ENCODE measurements around the gene SLC9A9. TPM values are rescaled to one million over a fixed set of nuclear protein-coding genes. Genes with fewer than 3 reads are reported as not detected.

The SLC9A9 gene
- total and polyA plus RNA-seq, 8 donors = 0.58 to 29.7 (median 14.0) TPM

DNA sequence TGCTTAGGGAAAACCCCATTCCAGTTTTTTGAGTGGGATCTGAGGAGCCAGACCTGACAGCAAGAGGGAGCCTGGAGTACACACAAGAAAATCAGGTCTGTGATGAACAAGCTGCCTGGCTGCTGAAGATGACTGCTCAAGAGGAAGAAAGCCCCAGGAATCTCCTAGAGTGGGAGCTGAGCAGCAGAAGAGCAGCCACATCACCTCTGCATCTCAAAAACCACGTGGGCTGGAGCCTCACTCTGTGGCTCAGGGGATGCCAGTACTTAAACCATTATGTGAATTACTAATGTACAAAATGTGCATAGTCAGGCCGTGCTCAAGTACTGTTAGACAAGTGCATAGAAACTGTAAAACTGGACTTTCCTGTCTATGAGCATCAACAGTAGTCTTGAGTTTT, 52.4 kb downstream of the SLC9A9 start:
- H3K4me3 ChIP-seq = no peak overlapping the region
- DNase-seq = no peak
- no peaks in the 10 kb centered on the region for H3K36me3 ChIP-seq
- no peaks in the 10 kb centered on the region for H3K27me3 ChIP-seq
- intact Hi-C loops (cut with DNase I; ENCODE audit: low total_unique reads) = no loop called here
- no peak overlapping the region for H3K27ac ChIP-seq
- WGBS, 5 donors = 17 to 67% (median 24%) methylated on average over 2 of the region's 2 CpGs
- peaks cover 0 to 13% (median 0%) of the 10 kb centered on the region in 4 donors for H3K9me3 ChIP-seq
- peaks cover 0 to 11% (median 4%) of the 10 kb centered on the region in 4 donors for H3K4me1 ChIP-seq
- no peak for TF ChIP-seq POLR2AphosphoS5 (IDR thresholded peaks at IDR 0.05)
- no peak for TF ChIP-seq CTCF (IDR thresholded peaks at IDR 0.05)

DNA sequence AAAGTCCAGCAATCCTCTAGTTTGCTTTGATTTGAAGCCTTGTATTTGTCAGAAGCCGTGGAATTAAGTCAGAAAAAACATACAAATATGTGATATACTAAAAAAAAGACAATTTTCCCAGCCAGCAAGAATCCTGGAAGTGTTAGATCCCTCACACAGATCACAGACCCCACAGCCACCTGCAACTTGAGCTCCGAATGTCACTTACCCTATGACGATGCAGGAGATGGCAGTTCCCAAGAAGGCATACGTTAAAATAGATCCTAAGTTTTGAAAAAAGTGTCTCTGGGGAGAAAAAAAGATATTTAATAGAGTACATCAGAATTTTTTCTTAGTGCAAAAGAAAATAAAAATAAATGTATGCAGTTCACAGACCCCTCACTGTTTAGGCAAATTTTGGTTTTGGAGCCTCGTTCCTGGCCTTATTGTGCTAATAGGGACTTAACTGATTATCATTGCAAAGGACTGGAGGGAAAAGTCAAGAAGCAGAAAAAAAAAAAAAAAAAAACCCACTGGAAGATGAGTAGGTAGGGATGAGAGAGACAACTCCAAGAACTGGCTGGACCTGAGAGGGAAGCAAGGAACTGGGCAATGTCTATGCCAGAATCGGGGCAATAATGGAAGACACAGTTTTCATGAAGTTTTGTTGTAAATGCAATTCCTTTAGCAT, 53.3 kb downstream of the SLC9A9 start:
- Histone ChIP-seq H3K36me3 (no peaks in the 10 kb centered on the region), H3K9me3 (peaks cover 0 to 13% (median 0%) of the 10 kb centered on the region in 4 donors), H3K4me3 (no peak overlapping the region), H3K27me3 (no peaks in the 10 kb centered on the region), H3K27ac (no peak overlapping the region), H3K4me1 (peaks cover 0 to 11% (median 4%) of the 10 kb centered on the region in 4 donors)
- intact Hi-C loops (cut with DNase I; ENCODE audit: low total_unique reads) = no loop called here
- 67 to 88% (median 79%) methylated on average over 6 of the region's 6 CpGs for WGBS, 5 donors
- no peak for TF ChIP-seq POLR2A (IDR thresholded peaks at IDR 0.05)
- no peak for TF ChIP-seq EP300 (IDR thresholded peaks at IDR 0.05)
- TF ChIP-seq POLR2AphosphoS5 (IDR thresholded peaks at IDR 0.05) = no peak
- TF ChIP-seq CTCF (IDR thresholded peaks at IDR 0.05) = no peak
- no peak for DNase-seq

DNA sequence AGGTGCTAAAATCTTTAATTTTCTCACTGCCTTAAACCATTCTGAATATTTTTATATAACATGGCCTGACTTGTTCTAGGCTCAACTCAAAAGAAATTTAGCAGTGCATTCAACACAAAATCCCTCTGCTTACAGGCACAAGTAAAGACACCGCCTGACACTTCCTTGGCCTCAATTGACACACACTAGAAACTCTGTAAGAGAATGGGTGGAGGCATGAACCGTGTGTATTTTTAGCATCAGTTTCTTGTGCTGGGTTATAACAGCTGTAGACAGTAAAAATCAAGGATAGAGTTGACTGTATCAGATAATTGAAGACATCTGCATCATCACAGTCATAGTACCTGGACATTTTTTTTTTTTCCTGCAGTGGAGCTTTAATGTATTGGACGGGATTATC, 54.3 kb downstream of the SLC9A9 start:
- peak in 1 of 2 donors; percentile 35 for DNase-seq
- Histone ChIP-seq H3K36me3 (no peaks in the 10 kb centered on the region), H3K27ac (peak overlapping the region in 1 of 5 donors; percentile 3), H3K9me3 (peaks cover 0 to 13% (median 0%) of the 10 kb centered on the region in 4 donors), H3K4me1 (peaks cover 0 to 11% (median 4%) of the 10 kb centered on the region in 4 donors), H3K27me3 (no peaks in the 10 kb centered on the region), H3K4me3 (no peak overlapping the region)
- WGBS, 5 donors = 64 to 82% (median 76%) methylated on average over 3 of the region's 3 CpGs
- intact Hi-C loops (cut with DNase I; ENCODE audit: low total_unique reads) = no loop called here
- TF ChIP-seq EP300 (IDR thresholded peaks at IDR 0.05) (no peak), POLR2AphosphoS5 (IDR thresholded peaks at IDR 0.05) (no peak), POLR2A (IDR thresholded peaks at IDR 0.05) (no peak), CTCF (IDR thresholded peaks at IDR 0.05) (no peak)

DNA sequence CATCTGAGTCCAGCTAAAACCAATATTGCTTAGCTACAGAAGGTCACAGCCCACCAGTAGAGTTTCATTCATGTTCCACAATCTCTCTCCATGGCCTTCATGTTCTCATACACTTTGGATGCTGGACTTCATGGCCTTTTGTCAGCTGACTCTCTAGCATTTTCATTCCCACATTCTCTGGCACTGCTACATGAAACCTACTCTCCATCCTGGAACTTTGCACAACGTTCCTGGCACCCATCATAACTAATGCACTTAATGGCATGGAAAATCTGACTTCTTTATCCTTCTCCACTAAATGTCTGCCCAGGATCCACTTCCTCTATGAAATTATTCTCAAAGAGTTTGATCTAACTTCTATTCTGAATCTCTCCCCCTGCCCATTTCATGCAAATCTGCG, 56.9 kb downstream of the SLC9A9 start:
- no peak overlapping the region for H3K4me3 ChIP-seq
- intact Hi-C loops (cut with DNase I; ENCODE audit: low total_unique reads) = no loop called here
- no peak overlapping the region for H3K27ac ChIP-seq
- TF ChIP-seq EP300 (IDR thresholded peaks at IDR 0.05) (no peak), POLR2AphosphoS5 (IDR thresholded peaks at IDR 0.05) (no peak), CTCF (IDR thresholded peaks at IDR 0.05) (no peak), POLR2A (IDR thresholded peaks at IDR 0.05) (no peak)
- H3K9me3 ChIP-seq = peaks cover 0 to 13% (median 0%) of the 10 kb centered on the region in 4 donors
- no peaks in the 10 kb centered on the region for H3K36me3 ChIP-seq
- DNase-seq = no peak
- H3K4me1 ChIP-seq = peaks cover 0 to 20% (median 11%) of the 10 kb centered on the region in 4 donors
- WGBS, 5 donors = 68 to 88% (median 81%) methylated on average over 2 of the region's 2 CpGs
- no peaks in the 10 kb centered on the region for H3K27me3 ChIP-seq
